GM21529 (cell line): ENCODE data around the gene PLEKHM3.

ENCODE experiments used
- ATAC-seq: cut with Tn5 transposase; IDR thresholded peaks from one replicate; pipeline ENCODE4 v1.9.1; 2021; ENCODE audit not compliant: unreplicated experiment

Gene PLEKHM3

GRCh38 chr2:207805566-207806226 lies 219.6 kb downstream of the PLEKHM3 start:
- no peak for ATAC-seq

- ATAC-seq = no peak
These were observed 222.7 kb downstream of the PLEKHM3 start for GRCh38 chr2:207802650-207803049.

- ATAC-seq = no peak
These were observed 224.1 kb downstream of the PLEKHM3 start for GRCh38 chr2:207801259-207801658.

GRCh38 chr2:207796585-207797350 lies 228.6 kb downstream of the PLEKHM3 start:
- no peak for ATAC-seq

- no peak for ATAC-seq
These were observed 233.0 kb downstream of the PLEKHM3 start for GRCh38 chr2:207792244-207792785.

- no peak for ATAC-seq
These were observed 233.6 kb downstream of the PLEKHM3 start for GRCh38 chr2:207791579-207792243.

GRCh38 chr2:207790898-207791297 lies 234.4 kb downstream of the PLEKHM3 start:
- ATAC-seq = no peak

- ATAC-seq = no peak
These were observed 237.5 kb downstream of the PLEKHM3 start for GRCh38 chr2:207787800-207788199.

GRCh38 chr2:207787017-207787416 lies 238.3 kb downstream of the PLEKHM3 start:
- ATAC-seq = no peak

- no peak for ATAC-seq
These were observed 240.4 kb downstream of the PLEKHM3 start for GRCh38 chr2:207784898-207785297.

GRCh38 chr2:207783514-207783913 lies 241.8 kb downstream of the PLEKHM3 start:
- no peak for ATAC-seq

- no peak for ATAC-seq
These were observed 242.9 kb downstream of the PLEKHM3 start for GRCh38 chr2:207782238-207783030.

- no peak for ATAC-seq
These were observed 245.8 kb downstream of the PLEKHM3 start for GRCh38 chr2:207779523-207779922.

- no peak for ATAC-seq
These were observed 246.9 kb downstream of the PLEKHM3 start for GRCh38 chr2:207778298-207778882.

GRCh38 chr2:207777124-207777523 lies 248.2 kb downstream of the PLEKHM3 start:
- ATAC-seq = no peak

- ATAC-seq = no peak
These were observed 249.9 kb downstream of the PLEKHM3 start for GRCh38 chr2:207775473-207775872.

GRCh38 chr2:207772844-207773205 lies 252.5 kb downstream of the PLEKHM3 start:
- no peak for ATAC-seq

- ATAC-seq = no peak
These were observed 253.1 kb downstream of the PLEKHM3 start for GRCh38 chr2:207772081-207772843.

GRCh38 chr2:207771421-207771820 lies 253.9 kb downstream of the PLEKHM3 start:
- no peak for ATAC-seq
